Posterior cingulate gyrus (tissue), 11 donors: ENCODE results near the gene ARID3B.

Source experiments
- DNase-seq, 10 donors: peaks; one replicate each; pipeline versions ENCODE4 v3.0.0 to v3.0.0-alpha.2; 2020 to 2021; ENCODE audit warnings: mixed read lengths in 3 of 10
- intact Hi-C: fragments of 100-400 bp; cut with DNase I; formaldehyde crosslinking; loops from one replicate; pipeline ENCODE4 v1.15.1; 2023

ARID3B gene

DNA sequence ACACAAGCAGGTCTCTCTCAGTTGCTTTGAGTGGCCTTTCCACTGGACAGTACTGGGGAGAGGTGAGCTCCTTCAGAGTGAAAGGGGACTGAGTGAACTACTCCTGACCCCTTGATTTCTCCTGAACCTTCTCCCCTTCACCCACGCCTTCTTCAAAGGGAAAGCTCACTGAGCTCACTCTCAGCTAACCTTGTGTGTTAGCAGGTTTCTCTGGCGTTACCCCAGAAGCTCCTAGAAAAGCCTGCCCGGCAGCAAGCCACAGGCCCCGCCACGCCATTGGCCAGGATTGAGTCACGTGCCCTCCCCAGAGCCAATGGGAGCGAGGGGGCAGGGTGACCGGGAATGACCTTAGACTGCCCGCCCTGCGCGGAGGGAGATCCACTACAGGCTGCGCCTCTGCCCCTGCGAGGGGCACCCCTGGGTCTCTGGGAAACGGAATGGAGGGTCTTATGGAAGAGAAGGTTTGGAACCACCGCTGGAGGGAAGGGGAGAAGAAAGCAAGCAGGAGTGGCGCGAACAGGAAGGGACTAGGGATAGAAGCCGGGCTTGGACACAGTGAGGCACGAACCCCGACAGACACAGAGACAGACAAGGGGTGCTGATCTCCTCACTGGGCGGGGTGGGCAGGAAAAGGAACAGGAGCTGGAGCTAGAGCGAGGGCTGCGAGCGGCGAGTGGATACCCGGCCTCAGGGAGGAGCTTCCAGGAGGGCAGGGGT, 57.3 kb downstream of the ARID3B start:
- intact Hi-C loops, result loop anchor here (1.0 to 5.0 kb wide), 2 partner anchors 17 to 56 kb away; partner anchors contain the start of genes ARID3B and CLK3
- DNase-seq, result peak; percentile 88 to 99 (median 96)

DNA sequence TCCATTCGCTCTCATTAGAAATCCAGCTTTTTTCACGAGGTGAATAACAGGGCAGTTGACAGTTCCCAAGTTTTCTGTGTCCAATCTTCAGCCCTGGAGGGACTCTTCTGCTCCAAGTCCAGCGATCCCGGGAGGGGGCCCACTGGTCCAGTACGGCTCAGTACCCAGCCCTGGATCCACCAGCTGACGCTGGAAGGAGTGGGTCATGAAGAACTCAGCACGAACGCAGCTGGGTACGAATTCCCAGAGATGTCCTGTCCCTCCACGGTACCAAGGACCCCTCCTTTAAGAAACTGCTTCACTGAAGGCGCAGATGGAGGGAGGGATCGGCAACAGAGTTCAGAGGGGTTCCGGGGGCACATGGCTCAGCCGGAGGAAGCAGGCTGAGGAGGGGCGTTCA, 58.1 kb downstream of the ARID3B start:
- DNase-seq, result peak in 2 of 10 donors; percentile 37 to 65
- intact Hi-C loops, result loop anchor here (5.0 kb wide), 1 partner anchor 57 kb away; the partner anchor contains the start of gene ARID3B

DNA sequence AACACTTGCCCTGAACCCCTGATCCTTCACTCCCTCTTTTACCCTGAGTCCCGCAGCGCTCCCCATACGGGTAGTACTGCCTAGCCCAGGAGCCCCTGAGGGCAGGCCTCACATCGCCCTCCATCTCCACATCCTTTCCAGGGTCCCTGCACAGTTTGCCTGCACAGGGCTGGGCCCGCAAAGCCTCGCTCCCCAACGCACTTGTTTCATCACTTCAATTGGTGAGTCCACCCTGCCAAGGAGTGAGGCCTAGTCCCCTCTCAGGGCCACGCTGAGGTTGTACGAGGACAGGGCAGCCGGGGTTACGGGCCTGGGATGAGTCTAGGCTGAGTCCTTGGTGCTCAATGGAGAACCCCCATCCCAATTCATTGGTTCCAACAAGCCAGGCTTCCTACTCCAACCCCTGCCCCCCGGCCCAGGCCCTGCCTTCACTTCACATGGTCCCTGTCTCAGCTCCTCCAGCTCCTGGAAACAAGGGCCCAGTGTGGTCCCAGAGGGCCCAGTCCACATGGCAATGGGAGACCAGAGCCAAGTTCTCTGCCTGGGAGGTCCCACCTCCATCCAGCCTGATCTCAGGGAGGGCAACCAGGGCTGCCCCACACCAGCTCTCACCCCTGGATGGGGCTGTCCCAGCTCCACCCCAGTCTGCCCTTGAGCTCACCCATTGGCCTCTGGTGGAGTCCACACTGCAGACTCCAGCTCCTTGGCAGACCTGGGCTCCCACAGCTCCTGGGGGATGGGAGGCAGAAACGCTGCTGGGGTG, 62.2 kb downstream of the ARID3B start:
- DNase-seq, result peak in 2 of 10 donors; percentile 54 to 75
- intact Hi-C loops, result no loop called here

DNA sequence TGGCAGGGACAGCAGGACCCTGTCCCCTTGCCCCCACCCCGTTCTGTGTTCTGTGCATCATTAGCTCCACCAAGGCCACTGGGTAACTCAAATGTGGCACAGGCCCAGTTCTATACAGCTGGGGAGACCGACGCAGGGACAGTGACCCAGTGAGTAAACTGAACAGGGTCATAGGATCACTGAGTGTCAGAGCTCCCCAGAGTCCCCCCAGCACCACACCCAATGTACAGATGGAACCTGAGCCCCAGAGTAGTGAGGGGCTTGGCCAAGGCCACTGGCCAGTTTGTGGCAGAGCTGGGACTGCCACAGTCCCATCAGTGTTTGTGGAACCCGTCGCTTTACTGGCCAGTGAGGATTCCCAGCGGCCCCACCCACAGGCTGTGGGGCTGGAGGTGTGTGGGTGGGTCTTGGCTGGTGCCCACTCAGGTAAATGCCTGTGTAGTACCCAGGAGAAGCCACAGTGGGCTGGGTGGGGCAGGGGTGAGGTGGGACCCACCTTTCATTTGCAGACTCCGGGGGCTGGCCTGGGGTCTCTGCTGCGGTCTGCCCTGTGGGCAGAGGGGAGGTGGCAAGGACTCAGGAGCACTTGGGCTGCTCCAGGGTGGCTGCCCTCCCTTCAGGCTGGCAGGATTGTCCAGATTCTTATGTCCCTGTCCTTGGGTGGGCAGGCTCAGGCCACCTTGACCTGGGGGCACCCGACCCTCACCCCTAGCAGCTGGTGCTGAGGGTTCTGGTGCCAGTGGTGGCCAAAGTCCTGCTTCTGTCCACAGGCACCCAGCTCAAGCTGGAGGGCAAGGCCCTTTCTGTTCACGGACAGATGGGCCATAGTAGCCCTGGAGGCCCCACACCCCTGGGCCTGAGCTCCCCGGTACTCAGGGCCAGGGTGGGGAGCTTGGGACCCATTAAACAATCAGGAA, 63.0 kb downstream of the ARID3B start:
- DNase-seq, result peak in 2 of 10 donors; percentile 44 to 52
- intact Hi-C loops, result no loop called here

DNA sequence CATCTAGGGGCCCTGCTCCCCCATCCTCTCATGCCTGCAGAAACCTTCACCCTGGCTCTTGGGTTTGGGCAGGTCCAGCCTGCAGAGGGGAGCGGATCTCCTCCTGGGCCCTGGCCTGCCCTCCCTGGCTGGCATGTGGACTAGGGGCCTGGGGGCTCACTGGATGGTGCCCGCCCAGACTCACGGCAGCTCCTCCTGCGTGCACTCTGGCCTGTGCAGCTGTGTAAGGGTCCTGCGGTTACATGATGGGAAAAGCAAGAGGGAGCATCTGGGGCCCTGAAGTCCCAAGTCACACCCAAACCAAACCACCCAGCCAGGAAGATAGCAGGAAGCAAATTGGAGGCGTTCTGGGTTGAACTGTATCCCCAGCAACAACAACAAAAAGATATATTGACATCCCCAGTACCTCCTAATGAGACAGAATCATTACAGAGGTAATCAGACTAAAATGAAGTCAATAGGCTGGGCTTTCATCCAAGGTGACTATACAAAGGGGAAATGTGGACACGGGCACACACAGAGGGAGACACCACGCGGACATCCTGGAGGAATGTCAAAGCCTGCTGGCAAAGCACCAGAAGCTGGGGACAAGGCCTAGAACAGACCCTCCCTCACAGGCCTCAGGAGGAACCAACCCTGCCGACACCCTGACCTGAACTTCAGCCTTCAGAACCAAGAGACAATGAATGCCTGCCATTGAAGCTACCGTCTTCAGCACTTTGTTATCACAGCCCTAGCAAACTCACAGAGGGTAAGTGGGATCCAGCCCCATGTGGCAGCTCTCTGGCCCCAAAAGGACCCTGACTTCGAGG, 64.2 kb downstream of the ARID3B start:
- DNase-seq, result peak in 1 of 10 donors; percentile 30
- intact Hi-C loops, result no loop called here

DNA sequence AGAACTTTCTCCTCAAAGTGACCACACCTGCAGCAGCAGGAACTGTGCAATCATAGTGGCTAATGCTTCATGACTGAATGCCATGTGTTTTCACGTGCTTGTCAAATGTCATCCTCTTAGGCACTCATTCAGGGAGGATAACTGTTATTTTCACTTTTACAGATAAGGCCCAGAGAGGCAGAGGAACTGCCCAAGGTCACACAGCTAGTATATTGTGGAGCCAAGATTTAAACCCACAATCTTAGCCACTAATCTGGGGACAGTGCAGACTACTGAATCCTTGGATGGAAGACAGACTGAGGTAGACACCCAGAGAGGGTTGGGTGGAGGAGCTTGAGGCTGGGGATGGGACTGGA, 64.8 kb downstream of the ARID3B start:
- intact Hi-C loops, result no loop called here
- DNase-seq, result no peak

DNA sequence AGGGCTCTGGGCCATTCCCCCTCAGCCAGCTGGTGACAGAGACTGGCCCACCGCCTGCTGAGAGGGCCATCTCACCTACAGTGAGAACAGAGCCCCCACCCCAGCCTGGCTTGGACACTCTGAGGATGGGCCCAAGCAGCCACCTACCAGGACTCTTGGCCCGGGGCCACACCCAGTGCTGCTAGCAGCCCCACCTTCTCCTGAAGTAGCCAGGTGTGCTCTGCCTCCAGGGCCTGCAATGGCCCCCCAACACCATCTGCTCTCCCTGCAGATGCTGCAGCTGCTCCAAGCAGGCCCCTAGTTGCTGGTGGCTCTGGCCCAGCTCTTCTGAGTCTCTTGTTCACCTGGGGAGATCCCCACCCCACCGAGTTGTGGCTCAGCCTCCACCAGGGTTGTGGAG, 67.8 kb downstream of the ARID3B start:
- no peak for DNase-seq
- intact Hi-C loops, result no loop called here

DNA sequence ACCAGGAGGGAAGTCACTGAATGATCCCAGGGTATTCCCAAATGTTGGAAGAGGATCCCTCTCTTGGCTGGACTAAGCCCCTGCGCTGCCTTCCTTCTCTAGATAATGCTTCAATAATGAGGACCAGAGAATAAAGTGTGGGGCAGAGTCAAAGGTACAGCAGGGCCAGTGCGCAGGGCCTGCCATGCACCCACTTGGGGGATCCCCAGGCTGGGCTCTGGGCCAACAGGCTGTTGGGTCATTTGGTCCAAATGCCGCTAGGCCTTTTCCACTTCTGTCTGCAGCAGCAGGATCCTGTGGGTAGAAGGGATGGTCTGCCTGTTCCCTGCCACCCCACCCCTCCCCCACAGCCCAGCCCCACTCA, 68.9 kb downstream of the ARID3B start:
- DNase-seq, result no peak
- intact Hi-C loops, result no loop called here

DNA sequence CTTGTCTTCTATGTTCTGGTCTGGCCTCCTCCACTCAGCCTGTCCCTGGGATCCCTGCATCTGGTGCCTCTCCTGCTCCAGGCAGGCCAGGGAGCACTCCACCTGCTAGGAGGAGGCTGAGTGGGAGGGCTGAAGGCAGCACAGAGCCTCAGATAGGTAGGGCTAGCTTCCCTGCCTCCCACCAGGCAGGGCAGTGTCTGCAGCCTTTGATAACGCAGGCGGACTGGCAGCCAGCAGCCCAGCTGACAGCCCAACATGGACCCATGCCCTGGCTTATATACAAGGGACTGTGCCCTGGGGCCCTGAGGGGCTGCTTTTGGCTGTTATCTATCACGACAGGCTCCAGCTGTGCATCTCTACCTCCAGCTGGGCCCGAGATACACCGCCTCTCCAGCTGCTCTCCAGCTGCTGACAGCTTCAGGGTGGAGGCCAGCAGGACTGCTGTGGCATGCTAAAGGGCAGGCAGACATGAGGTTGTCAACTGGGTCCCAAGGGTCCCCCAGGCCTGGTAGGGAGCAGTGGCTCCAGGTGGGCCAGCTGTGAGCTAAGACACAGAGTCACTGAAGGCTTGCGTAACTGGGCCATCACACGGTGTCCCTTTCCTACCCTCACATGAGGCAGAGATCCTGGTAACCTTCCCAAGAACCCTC, 69.4 kb downstream of the ARID3B start:
- intact Hi-C loops, result no loop called here

DNA sequence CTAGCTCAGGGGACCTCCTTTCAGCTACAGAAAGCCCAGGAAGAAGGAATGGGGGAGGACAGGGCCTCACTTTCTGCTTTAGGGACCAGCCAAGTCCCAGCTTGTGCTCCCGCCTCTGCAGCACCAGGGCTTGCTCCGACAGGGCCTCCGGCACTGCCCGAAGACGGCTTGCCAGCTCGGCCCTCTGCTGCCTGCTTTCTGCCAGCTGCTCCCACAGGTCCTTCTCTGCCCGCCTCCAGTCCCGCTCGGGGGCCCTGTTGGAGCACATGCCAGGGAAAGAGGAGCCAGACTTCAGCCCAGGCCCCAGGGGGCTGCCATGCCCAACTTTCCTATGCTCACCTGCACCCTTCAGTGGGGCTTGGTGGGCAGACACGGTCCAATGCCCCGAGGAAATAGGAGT, 70.3 kb downstream of the ARID3B start:
- intact Hi-C loops, result no loop called here

More for the DNA sequence above, 69.4 kb downstream of the ARID3B start:
- no peak for DNase-seq

DNA sequence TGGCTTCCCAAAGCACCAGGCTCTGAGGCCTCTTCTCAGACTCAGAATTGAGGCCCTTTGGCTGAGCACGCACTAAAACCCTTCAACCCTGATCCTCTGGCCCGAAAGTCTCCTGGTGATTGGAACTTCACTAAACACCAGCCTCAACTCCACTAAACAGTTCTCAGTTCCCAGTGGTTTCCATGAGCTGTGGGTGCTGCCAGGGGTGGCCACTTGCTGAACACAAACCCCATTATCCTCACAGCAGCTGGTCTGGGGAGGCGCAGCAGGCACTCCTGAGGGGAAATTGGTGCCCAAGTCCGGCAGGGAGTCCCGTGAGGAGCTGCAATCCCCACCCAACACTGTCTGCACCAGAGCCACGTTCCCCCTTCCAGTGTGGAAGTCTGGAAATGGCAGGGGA, 70.8 kb downstream of the ARID3B start:
- DNase-seq, result no peak
- intact Hi-C loops, result no loop called here

More for the DNA sequence above, 70.3 kb downstream of the ARID3B start:
- no peak for DNase-seq

DNA sequence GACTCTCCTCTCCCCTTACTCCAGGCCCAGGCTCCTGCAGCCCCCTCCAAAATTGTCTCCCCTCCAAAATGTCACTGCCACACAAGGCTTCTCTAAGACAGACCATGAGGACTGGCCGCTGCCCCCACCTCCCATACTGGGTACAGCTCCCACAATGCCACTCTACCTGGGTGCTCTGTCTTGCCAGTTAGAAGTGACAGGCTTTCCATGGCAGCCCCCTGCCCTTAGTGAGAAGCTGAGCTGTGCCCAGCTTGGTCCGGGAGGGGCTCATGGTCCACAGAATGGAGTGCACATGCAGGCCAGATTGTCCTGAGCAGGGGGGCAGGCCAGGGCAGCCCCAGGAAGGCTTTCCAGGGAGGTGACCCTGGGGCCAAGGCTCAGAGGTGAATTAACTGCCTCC, 71.7 kb downstream of the ARID3B start:
- intact Hi-C loops, result no loop called here
- DNase-seq, result no peak

DNA sequence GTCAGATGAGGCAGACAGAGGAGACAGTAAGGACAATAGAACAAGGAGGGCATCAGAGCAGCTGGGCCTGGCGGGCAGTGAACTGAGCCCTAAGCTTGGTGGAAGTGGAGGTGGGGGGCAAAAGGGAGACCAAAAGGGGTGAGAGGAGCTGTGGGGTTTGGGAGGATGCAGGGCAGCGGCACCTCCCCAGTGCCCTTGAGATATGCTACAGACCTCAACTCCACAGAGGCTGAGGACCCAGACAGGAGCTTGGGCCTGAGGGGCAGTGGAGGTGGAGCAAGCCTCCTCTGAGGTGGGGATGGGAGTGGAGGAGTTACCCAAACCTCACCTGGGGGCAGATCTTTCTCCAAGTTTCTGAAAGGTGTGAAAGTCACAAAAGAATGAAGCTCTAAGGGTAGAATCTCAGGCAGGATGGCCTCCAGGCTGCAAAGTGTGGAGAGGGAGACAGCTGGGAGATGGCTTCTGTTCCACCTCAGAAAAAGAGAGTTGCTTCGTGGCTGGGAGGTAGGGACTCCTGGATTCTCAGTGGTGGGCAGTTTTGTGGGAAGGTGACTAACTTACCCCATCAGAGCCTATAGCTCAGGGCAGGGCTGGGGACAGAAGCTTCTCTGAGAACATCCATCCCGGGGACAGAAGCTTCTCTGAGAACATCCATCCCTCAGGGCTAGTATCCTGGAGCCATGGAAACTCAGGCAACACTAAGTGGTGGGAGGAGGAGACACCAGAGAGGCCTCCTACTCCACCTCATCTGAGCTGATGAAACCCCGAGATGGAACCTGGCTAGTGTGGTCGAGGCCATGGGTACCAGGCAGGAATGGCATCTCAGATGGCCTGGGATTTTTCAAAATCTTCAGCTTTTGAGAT, 72.3 kb downstream of the ARID3B start:
- intact Hi-C loops, result no loop called here
- DNase-seq, result no peak

DNA sequence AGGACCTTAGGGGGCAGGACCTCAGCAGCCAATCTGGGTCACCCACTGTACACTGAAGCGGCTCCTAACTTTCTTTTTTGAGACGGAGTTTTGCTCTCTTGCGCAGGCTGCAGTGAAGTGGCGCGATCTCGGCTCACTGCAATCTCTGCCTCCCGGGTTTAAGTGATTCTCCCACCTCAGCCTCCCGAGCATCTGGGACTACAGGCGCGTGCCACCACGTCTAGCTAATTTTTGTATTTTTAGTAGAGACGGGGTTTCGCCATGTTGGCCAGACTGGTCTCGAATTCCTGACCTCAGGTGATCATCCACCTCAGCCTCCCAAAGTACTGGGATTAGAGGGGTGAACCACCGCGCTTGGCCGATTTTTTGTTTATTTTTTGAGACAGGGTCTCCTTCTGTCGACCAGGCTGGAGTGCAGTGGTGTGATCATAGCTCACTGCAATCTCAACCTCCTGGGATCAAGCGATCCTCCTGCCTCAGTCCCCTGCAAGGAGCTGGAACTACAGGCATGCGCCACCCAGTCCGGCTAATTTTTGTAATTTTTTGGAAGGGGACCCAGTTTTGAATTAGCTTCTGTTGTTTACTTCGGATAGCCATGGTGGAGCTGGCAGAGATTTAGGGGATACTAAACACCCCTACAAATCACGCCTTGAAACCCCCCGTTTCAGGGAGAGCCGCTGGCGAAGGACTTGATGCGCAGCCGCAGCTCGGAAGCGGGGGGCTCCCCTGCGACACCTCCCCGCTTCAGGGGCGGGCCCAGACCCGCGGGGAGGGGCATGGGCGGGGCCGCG, 73.1 kb downstream of the ARID3B start:
- intact Hi-C loops, result no loop called here
- no peak for DNase-seq

DNA sequence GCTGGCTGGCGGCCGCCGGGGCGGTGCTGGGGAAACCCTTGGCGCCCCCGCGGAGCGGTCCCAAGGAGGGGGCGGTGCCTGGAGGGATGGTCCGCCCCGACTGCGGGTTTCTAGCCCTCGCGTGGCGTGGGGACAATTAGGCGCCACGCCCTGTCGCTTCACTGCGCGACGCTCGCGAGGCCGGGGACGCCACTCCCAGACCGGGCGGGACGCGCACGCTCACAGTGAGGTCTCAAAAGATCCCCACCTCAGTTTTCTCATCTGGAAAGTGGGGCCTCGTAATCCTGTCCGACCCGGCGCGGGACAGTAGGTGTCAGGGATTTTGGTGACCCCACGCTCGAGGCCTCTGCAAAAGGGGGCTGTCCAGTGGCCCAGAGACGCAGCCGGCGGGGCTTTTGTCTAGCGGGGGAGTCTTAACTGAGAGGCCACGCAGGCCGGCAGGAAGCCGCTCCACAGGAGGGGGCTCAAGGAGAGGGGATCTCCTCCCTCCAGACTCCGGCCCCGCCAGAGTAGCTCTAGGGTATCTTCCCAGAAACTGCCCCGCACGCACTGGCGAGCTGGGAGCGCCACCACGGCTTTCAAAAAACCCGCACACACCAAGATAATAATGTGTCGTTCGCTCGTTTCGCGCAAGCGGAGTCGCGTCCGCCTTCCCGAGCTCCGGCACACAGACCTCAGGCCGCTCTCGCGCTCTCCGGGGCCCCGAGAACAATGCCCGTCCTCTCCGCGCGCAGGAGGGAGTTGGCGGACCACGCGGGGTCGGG, 73.9 kb downstream of the ARID3B start:
- intact Hi-C loops, result loop anchor here (1.0 to 5.0 kb wide), 5 partner anchors 17 to 243 kb away; partner anchors contain the start of genes ARID3B and UBL7
- peak; percentile 63 to 97 (median 78) for DNase-seq

DNA sequence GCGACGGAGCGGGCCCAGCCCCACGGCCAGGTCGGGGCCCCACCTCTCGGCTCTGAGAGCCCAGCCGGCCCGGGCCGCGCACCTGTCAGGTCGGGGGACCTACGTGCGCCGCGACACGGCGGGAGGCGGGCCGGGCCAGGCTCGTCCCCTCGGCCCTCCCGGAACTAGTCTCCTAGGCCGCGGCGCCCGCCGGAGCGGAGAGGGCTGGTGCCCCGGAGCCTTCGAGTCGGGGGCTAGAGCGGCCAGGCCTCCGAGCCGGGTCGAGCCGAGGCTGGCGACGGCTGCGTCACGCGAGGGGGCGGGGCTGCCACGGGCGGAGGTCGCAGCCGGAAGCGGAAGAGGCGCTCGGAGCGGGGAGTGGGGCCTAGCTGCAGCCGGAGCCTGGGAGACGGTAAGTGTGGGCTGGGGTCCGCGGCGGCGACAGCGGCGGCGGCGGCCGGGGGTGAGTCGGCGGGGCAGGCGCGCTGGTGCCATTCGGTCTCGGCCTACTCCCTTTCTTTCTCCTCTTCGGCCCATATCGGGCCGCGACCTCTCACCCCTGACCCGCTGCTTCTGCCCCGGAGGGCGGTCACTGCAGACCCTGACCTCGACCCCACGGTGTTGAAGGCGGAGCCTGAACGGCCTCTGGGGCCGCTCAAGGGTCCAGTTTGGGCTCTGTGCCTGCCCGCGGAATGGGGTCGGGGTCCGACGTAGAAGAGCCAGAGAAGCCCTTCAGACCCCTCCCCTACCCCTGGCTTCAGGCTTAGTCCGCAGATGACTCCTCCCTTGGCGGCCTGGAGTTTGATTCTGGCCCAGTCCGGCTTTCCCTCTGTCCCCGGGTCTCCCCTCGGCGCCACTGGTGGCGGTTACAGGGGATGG, 74.7 kb downstream of the ARID3B start, which contains the start of gene CLK3:
CLK3 (plus strand) TSS at position 329 of the 858 bp plus-strand sequence. CDS start 3,361 bp downstream, outside the sequence.
- intact Hi-C loops, result loop anchor here (1.0 to 5.0 kb wide), 5 partner anchors 17 to 243 kb away; partner anchors contain the start of genes ARID3B and UBL7
- DNase-seq, result peak; percentile 92 to 99 (median 96)
